Right lung (tissue), 5 donors: ENCODE results near the gene CDH12. TPM values are rescaled to one million over a fixed set of nuclear protein-coding genes. Genes with fewer than 3 reads are reported as not detected.
"Not testable (repeated sequence)": the region's sequence is repeated elsewhere in the genome, so short reads cannot be mapped to it uniquely, and the experiment has no call there.

Source experiments
- DNase-seq, 2 donors: peaks; one replicate each; pipeline ENCODE4 v3.0.0-alpha.2; 2013
- polyA plus RNA-seq, 5 donors: library from polyadenylated mRNA; unstranded; fragments of 120-200 nt; gene quantifications; one replicate each; pipeline versions ENCODE4 v1.2.1 to v1.2.3, GENCODE V29; 2013; ENCODE audit warnings: inconsistent platforms in 1 of 5, low replicate concordance in 1 of 5; ENCODE audit not compliant: insufficient read length in 5 of 5, insufficient read depth in 1 of 5

The CDH12 gene
- polyA plus RNA-seq, 5 donors = 2.8 to 7.0 (median 4.4) TPM

DNA sequence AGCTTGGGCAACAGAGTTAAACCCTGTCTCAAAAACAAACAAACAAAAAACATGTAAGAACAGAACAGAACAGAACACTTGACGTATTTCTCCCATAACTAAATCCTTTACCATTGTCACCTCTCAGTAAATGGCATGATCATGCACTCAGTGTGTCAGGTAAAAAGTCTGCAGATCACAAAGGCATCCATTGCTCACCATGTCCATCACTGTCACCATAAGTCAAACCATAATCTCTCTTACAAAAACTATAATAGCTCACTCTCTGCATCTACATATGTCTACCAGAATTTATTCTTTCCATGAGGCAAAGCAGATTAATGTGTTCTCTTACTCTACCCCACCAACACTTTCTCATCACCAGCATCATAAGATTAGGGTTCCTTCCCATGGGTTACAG is 387.5 kb downstream of the CDH12 start:
- no peak for DNase-seq

DNA sequence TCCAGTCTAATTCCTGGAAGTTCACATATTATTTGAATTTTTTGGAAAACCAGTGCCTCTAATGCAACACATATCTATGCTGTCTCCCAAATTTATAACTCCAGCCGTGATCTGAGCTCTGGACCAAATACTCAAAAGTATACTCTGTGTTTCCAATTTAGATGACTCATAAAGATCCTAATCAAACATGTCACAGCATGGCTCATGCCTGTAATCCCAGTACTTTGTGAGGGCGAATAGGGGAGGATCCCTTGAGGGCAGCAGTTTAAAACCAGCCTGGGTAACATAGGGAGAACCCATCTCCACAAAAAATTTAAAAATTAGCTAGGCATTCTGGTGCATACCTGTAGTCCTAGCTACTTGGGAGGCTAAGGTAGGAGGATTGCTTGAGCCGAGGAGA is 388.0 kb downstream of the CDH12 start:
- DNase-seq = no peak

DNA sequence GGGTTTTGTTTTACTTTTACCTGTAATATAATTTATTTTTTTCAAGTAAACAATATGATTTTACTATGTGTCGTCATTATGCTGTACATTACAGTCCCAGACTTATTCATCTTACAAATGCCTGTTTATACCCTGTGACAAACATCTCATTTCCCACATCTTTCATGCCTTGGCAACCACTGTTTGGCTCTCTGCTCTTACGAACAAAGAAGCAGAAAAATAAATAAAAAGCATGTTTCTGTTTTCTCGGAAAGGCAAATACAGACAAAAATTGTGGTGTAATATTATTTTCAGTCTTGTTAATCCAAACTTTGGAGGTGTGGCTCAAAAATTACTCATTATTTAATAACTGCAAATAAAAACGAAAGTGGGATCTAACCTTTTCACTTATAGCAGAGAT is 393.0 kb downstream of the CDH12 start:
- no peak for DNase-seq

DNA sequence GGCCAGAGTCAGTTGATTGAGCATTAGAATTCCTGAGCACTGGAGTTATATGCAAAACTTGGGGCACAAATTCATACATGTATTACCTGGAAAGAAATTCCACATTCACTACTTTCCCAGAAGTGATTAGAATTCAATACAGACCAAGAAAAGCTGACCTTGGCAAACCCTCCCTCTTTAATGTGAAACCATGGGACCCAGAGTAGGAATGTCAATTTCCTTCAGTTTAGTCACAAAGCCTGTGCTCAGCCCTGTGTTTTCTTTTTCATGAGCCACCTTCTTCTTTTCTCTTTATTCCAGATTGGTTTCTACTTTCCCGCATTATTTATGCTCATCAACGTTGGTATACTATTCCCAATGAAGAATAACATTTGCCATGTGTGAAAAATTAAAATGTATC is 420.2 kb downstream of the CDH12 start:
- DNase-seq = no peak

DNA sequence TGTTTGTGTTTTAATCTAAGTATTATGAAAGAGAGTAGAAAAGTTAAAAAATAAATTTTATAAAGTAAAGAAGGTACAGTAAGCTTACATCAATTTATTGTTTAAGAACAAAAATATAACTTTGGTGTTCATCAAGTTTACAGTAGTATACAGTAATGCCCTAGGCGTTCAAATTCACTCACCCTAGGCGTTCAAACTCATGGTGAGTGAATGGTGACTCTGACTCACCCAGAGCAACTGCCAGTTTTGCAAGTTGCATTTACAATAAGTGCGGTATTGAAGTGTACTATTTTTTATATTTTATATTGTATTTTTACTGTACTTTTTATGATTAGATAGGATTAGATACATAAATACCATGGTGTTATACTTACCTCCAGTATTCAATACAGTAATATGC is 421.3 kb downstream of the CDH12 start:
- no peak for DNase-seq

DNA sequence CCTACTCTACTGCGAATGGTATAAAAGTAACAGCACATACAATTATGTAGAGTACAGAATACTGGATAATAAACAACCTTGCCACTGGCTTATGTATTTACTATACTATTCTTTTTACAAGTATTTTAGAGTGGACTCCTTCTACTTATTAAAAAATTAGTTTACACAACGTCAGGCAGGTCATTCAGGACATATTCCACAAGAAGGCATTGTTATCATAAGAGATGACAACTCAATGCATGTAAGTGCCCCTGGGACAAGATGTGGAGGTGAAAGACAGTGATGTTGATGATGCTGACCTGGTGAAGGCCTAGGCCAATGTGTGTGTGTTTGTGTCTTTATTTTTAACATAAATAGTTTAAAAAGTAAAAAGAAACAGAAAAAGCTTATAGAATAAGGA is 421.7 kb downstream of the CDH12 start:
- DNase-seq = no peak

DNA sequence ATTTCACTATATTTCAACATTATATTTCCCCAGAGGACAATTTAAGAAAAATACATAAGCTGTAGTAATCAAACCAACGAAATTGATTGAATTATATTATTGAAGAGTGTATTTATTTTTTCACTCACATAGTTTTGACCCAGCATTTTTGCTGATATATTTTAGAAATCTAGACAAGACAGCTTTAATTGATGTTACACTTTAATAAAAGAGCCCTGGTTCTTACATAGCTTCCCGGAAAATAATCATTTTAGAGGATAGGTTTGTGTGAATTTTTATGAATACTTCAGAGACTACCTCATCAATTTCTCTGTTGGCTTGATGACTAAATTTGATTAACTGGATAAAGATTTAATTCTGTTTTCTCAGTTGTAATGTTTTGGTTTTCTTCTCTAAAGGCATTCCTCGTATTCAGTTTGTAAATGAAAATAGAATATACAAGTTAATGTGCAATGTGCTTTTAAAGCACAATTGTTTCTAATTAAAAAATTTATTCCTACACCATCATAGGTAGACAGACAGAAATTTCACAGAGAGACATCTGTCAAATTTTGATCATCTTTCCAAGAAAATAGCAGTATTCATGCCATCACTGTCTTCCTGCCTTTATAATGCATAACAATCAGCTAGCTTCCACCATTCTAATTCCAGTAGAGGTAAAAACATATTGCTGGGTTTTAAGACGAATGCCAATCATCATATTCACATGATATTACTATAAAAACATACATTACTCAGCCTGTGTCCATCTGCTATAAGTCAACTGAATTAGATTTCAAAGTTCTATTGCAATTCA is 441.4 kb downstream of the CDH12 start:
- DNase-seq = no peak

DNA sequence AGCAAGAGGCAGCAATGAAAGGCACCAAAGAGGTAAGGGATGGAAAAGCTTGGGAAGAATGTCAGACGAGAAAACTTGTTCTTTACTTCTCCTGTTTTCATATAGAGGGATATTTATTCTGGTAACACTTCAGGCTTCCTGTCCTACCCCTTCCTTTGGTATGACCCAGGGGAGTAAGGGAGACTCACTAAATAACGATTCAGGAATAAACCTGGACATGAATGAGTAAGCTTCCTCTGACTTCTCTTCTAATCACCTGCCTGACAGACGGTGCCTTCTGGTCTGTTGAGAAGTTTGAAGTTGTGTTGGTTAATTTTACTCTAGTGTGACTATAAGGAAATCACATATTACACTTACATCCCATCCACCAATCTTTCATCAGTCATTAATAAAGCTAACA is 461.2 kb downstream of the CDH12 start:
- no peak for DNase-seq

DNA sequence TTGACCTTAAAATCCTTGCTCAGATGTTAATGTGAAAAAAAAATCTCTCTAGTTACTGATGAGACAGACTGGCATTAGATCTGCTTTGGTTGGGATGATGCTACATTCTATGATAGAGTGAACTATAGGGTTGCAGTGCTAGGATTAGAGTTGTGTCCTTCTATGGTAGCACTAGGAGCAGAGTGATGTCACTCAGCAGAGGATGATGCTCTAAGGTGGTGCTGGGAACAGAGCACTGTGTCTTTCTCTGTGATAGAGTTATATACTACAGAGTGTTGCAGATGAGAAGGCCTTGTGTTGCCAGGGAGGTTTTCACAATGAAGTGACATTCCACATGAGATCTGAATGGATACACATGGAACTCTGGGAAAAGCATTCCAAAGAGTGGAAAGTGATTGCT is 462.3 kb downstream of the CDH12 start:
- DNase-seq = no peak

DNA sequence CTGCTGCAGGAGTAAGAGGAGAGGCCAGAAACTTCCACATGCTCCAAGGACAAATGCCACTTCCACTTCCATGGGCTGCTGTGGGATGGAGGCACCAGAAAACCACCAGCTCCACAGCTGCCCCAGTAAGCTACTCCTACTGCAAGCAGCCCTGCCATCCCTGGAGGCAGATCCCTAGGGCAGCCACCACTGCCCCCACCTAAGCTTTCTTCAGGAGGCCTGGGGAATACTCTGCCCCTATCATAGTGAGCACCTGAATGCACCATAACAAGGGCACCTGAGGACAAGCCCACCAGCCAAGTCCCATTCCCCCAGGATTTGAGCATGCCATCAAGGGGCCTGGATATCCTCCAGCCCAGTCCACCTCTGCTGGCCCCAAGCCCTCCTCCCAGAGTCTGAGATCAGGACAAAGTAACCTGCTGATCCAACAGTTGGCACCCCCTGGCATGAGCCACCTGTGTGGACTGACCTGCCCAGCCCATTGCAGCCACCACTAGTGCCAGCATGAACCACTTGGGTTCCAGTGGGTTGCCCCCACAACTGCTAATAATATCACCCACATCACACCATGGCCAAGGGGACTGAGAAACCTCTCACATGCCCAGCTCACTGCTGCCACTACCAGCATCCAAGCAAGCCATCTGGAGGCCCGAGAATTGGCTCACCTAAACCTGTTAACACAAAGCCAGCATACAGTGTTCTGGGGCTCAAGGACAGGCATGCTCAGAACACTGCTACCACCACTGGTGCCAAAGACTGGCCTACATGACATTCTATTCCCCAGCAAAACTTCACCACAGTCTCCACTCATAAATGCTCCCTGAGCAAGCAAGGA is 480.1 kb downstream of the CDH12 start:
- DNase-seq = no peak

DNA sequence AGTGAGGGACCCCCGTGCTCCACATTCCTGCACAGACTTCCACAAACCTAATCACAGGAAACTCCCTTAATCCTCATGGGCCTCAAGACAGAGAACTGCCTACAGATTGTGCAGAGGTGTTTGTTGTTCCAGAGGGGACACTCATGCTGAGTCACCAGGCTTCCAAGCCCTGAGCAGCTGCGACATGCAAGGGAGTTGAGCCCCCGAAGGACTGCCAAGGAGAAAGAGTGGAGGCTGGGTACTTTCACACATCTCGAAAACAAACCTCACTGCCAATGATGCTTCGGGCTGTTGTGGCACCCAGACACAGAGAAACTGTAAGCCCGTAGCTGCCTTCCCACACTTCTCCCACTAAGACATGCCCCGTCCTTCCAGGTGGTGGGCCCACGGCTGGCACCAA is 480.8 kb downstream of the CDH12 start:
- no peak for DNase-seq

DNA sequence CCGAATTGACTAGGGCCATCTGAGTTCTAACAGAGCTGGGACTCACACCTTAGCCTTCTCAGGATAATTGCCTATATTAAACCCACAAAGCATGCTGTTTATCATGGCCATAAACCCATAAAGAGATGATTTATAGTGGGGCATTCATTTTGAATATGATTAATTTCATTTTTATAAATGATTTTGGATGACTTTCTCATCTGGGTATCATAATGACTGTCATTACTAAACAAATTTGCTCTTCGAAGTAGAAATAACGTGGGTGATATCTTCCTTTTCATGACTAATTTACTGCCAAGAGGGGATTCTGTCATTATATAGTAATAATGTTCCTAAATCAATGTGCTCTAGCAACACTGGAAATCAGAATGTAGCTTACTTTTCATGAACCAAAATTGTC is 498.2 kb downstream of the CDH12 start:
- DNase-seq = no peak

DNA sequence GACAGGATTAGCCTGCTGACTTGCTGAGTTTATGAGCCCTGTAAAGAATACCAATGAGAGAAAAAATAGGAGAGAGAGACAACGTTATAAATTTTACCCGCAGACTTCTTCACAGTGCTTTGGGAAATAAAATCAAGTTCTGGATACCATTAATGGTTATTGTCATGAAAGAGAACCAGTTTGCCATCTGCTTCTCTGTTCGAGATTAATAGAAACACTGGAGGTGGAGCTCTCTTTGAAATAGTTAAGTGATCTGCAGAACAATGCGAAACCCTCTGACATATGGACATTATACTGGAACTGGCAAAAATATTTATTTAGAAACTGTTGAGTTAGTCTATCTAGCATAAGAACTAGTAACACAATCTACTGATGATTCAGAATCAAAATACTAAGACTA is 500.7 kb downstream of the CDH12 start:
- DNase-seq = no peak

DNA sequence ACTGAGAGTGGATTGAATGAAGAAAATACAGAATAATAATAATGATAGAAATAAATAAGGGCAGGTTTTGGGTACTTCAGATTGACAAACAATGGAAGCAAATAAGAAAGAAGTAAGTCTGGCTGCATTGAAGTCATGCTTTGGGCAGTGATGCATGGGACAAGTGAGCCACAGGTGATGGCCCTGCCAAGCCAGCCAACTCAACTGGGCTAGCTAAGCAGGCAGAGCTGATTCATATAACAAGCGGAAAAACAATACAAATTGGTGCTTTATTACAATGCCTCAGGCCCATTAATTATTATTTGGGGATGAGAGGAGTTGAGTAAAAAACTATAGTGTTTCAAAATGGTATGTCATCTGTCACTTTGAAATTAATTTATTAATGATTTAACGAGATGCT is 502.0 kb downstream of the CDH12 start:
- DNase-seq = no peak

DNA sequence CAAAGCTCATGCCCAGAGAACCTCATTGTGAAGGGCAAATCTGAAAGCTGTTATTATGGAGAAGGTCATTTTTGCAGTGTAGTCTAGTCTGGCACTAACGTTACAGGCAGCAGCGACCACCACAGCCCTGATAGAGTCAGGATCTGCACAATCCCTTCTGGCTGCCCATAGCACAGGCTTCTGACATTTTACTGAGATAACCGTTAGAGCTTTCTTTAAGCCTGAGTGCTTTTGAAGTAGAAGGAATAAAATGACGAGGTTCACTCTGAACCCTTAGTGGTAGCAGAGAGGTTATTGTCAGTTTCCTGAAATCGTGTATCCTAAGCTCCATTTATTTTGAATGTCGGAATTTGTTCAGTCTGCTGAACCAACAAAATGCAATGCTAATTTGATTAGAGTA is 505.1 kb downstream of the CDH12 start:
- no peak for DNase-seq

DNA sequence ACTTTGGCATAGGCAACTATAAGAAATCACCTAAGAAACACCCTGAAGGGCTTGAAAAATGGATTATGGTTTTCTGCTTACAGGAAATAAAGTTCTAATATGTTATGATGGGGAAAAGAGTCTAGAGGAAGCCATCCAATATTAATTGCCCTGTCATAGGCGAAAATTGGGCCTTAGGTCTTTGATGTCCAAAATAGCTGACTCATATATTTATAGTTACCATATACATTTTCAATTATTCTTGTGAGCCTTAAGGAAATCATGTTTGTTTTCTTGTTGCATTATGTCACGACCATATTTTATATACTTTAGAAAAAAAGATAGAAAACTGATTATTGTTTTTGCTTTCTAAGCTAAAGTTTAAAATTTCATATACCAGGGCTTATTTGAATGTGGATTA is 509.1 kb downstream of the CDH12 start:
- no peak for DNase-seq

DNA sequence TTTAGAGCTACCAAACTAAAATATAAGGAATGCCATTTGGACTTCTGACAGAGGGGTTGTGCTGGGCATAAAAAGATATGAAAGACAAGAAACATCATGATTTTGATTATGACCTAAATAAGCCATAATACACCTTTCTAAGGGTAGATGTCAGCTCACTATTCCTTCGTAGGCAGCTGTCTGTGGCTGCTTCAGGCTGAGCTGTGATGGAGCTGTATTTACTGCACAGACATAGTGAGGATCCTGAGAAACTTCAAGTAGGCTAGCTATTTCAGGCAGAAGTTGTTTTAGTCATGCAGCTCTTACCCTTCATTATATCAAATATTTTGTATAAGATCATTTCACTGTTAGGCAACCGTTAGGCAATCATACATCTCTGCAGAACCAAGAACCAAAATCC is 511.7 kb downstream of the CDH12 start:
- no peak for DNase-seq

DNA sequence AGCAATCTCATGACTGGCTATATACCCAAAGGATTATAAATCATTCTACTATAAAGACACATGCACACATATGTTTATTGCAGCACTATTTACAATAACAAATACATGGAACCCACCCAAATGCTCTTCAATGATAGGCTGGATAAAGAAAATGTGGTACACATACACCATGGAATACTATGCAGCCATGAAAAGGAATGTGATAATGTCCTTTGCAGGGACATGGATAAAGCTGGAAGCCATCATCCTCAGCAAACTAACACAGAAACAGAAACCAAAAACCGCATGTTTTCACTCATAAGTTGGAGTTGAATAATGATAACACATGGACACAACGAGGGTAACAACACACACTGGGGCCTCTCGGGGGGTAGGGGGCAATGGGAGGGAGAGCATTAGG is 520.2 kb downstream of the CDH12 start:
- not testable (repeated sequence) for DNase-seq

DNA sequence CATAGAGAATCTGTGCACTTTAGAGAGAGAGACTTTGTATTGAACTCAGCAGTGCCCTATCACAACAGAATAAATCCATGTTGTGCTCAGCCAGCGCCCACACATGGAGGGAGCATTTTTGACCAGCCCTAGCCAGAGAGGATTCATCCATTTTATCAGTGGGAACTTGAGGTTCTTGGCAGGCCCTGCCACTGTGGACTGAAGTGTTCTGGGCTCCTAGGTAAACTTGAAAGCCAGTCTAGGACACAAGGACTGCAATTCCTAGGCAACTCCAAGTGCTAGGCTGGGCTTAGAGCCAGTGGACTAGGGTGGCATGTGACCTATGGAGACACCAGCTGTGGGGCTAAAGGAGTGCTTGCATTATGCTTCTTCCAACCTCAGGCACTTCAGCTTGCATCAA is 523.5 kb downstream of the CDH12 start:
- DNase-seq = no peak

DNA sequence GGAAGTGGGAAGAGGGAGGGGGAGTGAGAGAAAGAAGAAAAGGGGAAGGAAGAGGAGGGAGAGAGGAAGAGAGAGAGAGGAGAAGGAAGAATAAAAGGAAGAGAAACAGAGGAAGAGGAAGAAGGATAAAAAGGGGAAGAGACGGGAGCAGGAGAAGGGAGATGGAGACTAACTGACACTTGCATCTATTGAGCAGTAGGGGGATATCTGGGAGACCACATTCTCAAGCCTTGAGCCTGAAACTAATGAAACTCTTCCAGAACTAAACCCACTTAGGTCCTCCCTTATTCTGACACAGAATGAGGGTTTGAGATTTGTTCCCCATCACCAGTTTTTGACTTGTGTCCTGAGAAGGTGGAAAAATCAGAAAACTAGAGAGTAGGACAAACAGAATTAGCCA is 533.3 kb downstream of the CDH12 start:
- DNase-seq = no peak

DNA sequence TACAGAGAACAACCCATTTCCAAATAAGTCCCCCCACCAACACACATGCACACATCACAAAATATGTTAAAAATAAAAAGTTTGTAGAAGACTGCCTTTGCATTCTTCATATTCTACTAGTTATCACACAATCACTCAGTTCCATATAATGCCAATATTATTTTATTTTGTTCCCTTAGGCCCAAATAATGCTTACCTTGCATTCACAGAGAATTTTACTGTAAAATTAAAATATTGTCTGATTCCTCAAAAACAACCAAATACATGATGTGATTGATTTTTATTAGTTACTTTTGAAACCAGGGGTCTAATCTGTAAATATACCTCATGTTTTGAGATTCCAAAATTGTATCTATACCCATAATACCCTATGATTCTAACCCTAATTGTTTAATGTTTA is 536.9 kb downstream of the CDH12 start:
- no peak for DNase-seq

DNA sequence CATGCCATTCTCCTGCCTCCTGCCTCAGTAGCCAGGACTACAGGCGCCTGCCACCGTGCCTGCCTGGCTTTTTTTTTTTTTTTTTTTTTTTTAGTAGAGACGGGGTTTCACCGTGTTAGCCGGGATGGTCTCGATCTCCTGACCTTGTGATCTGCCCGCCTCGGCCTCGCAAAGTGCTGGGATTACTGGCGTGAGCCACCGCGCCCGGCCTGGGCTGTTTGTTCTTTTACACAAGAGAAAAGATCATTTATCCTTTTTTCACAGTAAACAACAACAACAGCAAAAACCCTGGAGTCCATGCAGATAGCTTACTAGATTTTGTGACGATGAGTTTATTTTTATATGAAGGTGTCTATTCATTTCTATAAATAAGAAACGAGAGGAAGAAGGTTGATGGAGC is 538.1 kb downstream of the CDH12 start:
- not testable (repeated sequence) for DNase-seq

DNA sequence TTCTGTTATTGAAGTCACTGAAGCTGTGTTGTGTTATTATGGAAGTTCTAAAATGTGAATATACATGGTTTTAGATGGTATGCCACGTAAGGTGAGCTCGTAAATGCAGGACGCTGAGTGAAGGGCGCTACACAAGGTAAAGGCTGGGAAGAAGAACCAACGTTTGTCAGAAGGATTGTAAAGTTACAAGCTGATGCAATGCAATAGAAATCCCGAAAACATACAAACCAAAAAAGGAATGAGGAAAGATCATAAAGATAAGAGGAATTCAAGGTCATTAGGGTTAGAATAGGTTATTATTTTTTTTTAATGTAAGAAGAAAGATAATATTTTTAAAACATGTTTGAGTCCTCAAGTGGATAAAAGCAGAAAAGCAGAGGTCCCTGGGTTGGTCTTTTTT is 538.6 kb downstream of the CDH12 start:
- DNase-seq = no peak

DNA sequence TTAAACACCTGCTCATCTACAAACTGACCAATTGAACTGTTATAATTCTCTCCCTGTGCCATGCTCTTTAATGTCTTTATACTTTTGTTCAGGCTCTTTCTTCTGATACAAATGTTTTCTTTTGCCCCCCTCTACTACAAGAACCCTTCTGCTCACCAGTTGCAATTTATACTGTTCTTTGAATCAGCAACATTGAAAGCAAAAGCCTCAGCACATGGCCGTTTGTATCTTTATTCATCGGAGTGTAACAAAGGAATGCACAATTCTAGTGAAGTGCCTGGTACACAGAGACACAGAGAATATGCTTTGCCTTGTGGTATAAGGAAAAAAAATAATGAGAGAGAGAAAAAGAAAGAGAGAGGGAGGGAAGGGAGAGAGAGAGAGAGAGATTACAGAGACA is 547.1 kb downstream of the CDH12 start:
- no peak for DNase-seq
